AG04450 (cell line): ENCODE results near the gene ARMC9. TPM values are rescaled to one million over a fixed set of nuclear protein-coding genes. Genes with fewer than 3 reads are reported as not detected.
"Not testable (repeated sequence)": the region's sequence is repeated elsewhere in the genome, so short reads cannot be mapped to it uniquely, and the experiment has no call there.

ENCODE experiments used
- CTCF ChIA-PET: fragments of 300-600, 350-600 bp; formaldehyde crosslinking; extraction: SDS; loops from one replicate; lab custom pipeline; 2022; ENCODE audit warnings: antibody characterized with exemption, inconsistent platforms; lab: Charles Lee
- POLR2A ChIA-PET: fragments of 350-600 bp; formaldehyde crosslinking; extraction: SDS; loops from one replicate; lab custom pipeline; 2021; ENCODE audit warnings: antibody characterized with exemption, inconsistent platforms; lab: Yijun Ruan, JAX
- DNase-seq: peaks from one replicate; pipeline ENCODE4 v3.0.0-alpha.2; 2011; ENCODE audit warnings: low read depth, low spot score
- H3K27ac ChIP-seq: one replicate; pipeline ENCODE4 v1.5.1; 2012; ENCODE audit warnings: low read depth, low read length, control low read depth
- H3K27me3 ChIP-seq: one replicate; pipeline ENCODE4 v1.6.0; 2012; ENCODE audit warnings: low read length; ENCODE audit not compliant: control insufficient read depth, insufficient read depth
- H3K4me3 ChIP-seq: 2 replicates; pipeline ENCODE4 v1.5.1; 2011; ENCODE audit warnings: mild to moderate bottlenecking, low read depth, low read length, control low read depth
- H3K9me3 ChIP-seq: 2 replicates; pipeline ENCODE4 v1.5.1; 2012; ENCODE audit warnings: low read length; ENCODE audit not compliant: control insufficient read depth, insufficient read depth
- CTCF ChIP-seq: IDR thresholded peaks from 2 replicates; pipeline ENCODE4 v1.5.1; 2011; ENCODE audit warnings: low read depth, low read length, control low read depth, inconsistent platforms
- polyA plus RNA-seq: library from polyadenylated mRNA; depleted of rRNA; stranded (reverse); fragments of >200 nt; gene quantifications from 2 replicates; pipeline ENCODE4 v1.2.3, GENCODE V29; 2011

ARMC9 gene
- polyA plus RNA-seq, 1 experiment: 49.4 TPM

- ChIA-PET POLR2A (interaction anchor here (1.3 to 1.4 kb wide), 2 partner anchors 17 to 32 kb away, joined by 3 to 9 read pairs; no protein-coding TSS in a partner anchor), CTCF (interaction anchor here (0.5 to 5.6 kb wide), 25 partner anchors 9 to 219 kb away, joined by 3 to 125 read pairs (median 6); partner anchors contain the start of gene HTR2B)
- no peak for TF ChIP-seq CTCF
Measured at GRCh38 chr2:231193216-231193615, 5.2 kb upstream of the ARMC9 start.

GRCh38 chr2:231196592-231196991 lies 1.8 kb upstream of the ARMC9 start:
- POLR2A ChIA-PET: no interaction called here
- TF ChIP-seq CTCF: no peak

More at GRCh38 chr2:231193216-231193615, 5.2 kb upstream of the ARMC9 start:
- DNase-seq: no peak
- H3K4me3 ChIP-seq: no peak overlapping the region
- H3K9me3 ChIP-seq: peaks cover 6% of the 10 kb centered on the region
- H3K27ac ChIP-seq: no peak overlapping the region
- H3K27me3 ChIP-seq: no peaks in the 10 kb centered on the region

GRCh38 chr2:231197196-231197595 lies 1.2 kb upstream of the ARMC9 start:
- H3K4me3 ChIP-seq, DNase-seq, H3K27ac ChIP-seq, H3K27me3 ChIP-seq, H3K9me3 ChIP-seq: not testable (repeated sequence)
- CTCF ChIA-PET: interaction anchor here (0.7 kb wide), 1 partner anchor 214 kb away, joined by 4 read pairs; no protein-coding TSS in a partner anchor
- POLR2A ChIA-PET: interaction anchor here (1.0 kb wide), 1 partner anchor 22 kb away, joined by 5 read pairs; no protein-coding TSS in a partner anchor

More at GRCh38 chr2:231196592-231196991, 1.8 kb upstream of the ARMC9 start:
- Histone ChIP-seq H3K4me3 (no peak overlapping the region), H3K27me3 (no peaks in the 10 kb centered on the region), H3K9me3 (peaks cover 6% of the 10 kb centered on the region), H3K27ac (no peak overlapping the region)
- no peak for DNase-seq
- CTCF ChIA-PET: interaction anchor here (0.7 to 1.4 kb wide), 4 partner anchors 17 to 216 kb away, joined by 3 to 10 read pairs (median 4); no protein-coding TSS in a partner anchor

- no peaks in the 10 kb centered on the region for H3K27me3 ChIP-seq
- peaks cover 6% of the 10 kb centered on the region for H3K9me3 ChIP-seq
- TF ChIP-seq CTCF: no peak
- DNase-seq: no peak
- POLR2A ChIA-PET: interaction anchor here (0.8 to 1.9 kb wide), 4 partner anchors 8 to 266 kb away, joined by 4 to 5 read pairs (median 5); partner anchors contain the start of gene NCL
- CTCF ChIA-PET: interaction anchor here (0.6 to 1.0 kb wide), 3 partner anchors 86 to 94 kb away, joined by 3 read pairs; no protein-coding TSS in a partner anchor
- peak overlapping the region; percentile 92 for H3K4me3 ChIP-seq
- peak overlapping the region; percentile 21 for H3K27ac ChIP-seq
Measured at GRCh38 chr2:231197706-231198290, 633 bp upstream of the ARMC9 start.

- CTCF ChIA-PET: interaction anchor here (0.6 to 1.3 kb wide), 4 partner anchors 28 to 95 kb away, joined by 3 to 5 read pairs (median 3); no protein-coding TSS in a partner anchor
- no peak for DNase-seq
- H3K4me3 ChIP-seq: peak overlapping the region; percentile 92
- no peak for TF ChIP-seq CTCF
- POLR2A ChIA-PET: interaction anchor here (0.8 to 1.9 kb wide), 2 partner anchors 10 to 95 kb away, joined by 3 to 4 read pairs; no protein-coding TSS in a partner anchor
- peaks cover 6% of the 10 kb centered on the region for H3K9me3 ChIP-seq
- H3K27ac ChIP-seq: peak overlapping the region; percentile 57
- H3K27me3 ChIP-seq: no peaks in the 10 kb centered on the region
Measured at GRCh38 chr2:231199219-231199618, 788 bp downstream of the ARMC9 start.
